ENCODE data around the gene ASGR1.
A peak's percentile ranks its signal among the peaks of the same experiment; 100 is the strongest.
"Not testable (repeated sequence)": the region's sequence is repeated elsewhere in the genome, so short reads cannot be mapped to it uniquely, and the experiment has no call there.

ASGR1 gene

DNA sequence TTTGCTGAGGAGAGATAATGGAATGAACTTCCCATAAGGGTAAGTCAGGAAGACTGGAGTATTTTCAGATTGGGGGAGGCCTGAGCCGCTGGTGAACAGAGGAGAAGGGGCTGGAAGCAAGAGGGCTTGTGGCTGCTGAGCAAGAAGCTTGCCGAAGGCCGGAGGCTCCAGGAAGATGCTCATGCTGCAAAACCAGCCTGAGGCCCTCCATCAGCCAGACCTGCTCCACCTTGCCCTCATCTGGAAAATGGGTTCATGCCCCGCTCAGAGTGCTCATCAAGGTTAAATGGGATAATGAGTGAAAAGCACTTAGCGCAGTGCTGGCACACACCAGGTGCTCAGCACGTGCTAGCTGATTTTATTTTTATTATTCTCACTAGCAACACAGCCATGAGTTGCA lies 5.5 kb upstream of the ASGR1 start (continued):
- no peak for TF ChIP-seq ZNF70 (CRISPR knock-in tag; IDR thresholded peaks at IDR 0.05)

DNA sequence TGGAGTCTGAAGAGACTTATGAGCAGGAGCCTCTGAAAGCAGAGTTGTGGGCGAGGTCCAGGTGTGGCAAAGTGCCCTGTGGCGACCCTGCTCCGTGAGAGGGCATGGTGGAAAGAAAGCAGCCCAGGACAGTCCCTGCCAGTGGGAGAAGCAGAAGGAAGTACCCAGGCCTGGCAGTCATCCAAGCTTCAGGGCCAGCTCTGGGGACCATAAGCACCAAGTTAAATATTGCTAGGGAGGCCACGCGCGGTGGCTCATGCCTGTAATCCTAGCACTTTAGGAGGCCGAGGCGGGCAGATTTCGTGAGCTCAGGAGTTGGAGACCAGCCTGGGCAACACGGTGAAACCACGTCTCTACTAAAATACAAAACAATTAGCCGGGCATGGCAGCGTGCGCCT lies 4.9 kb upstream of the ASGR1 start:
- no peak for TF ChIP-seq ZNF70 (CRISPR knock-in tag; IDR thresholded peaks at IDR 0.05)
- TF ChIP-seq TCF4 (CRISPR knock-in tag; IDR thresholded peaks at IDR 0.05; ENCODE audit: borderline replicate concordance) = no peak
- no peak for TF ChIP-seq ZC3H10 (CRISPR knock-in tag; IDR thresholded peaks at IDR 0.05)
- TF ChIP-seq ZFP3 (CRISPR knock-in tag; IDR thresholded peaks at IDR 0.05) = no peak
- TF ChIP-seq ISL1 (CRISPR knock-in tag; IDR thresholded peaks at IDR 0.05) = no peak
- no peak for TF ChIP-seq PPARA (CRISPR knock-in tag; IDR thresholded peaks at IDR 0.05; ENCODE audit: borderline replicate concordance)
- no peak for TF ChIP-seq ZNF8 (CRISPR knock-in tag; IDR thresholded peaks at IDR 0.05)
- no peak for TF ChIP-seq POU6F1 (CRISPR knock-in tag; IDR thresholded peaks at IDR 0.05; ENCODE audit: borderline replicate concordance, low read depth)
- TF ChIP-seq ZNF565 (CRISPR knock-in tag; conservative IDR thresholded peaks at IDR 0.05; ENCODE audit: low read depth) = no peak
- no peak for TF ChIP-seq ZFP30 (CRISPR knock-in tag; IDR thresholded peaks at IDR 0.05)
- no peak for TF ChIP-seq TOX (CRISPR knock-in tag; IDR thresholded peaks at IDR 0.05; ENCODE audit: borderline replicate concordance)
- no peak for TF ChIP-seq SNAI2 (CRISPR knock-in tag; IDR thresholded peaks at IDR 0.05)
- no peak for TF ChIP-seq GLIS3 (CRISPR knock-in tag; IDR thresholded peaks at IDR 0.05)
- no peak for TF ChIP-seq CREB5 (CRISPR knock-in tag; IDR thresholded peaks at IDR 0.05; ENCODE audit: low read depth)
- TF ChIP-seq RARB (CRISPR knock-in tag; IDR thresholded peaks at IDR 0.05) = no peak
- TF ChIP-seq OSR1 (CRISPR knock-in tag; IDR thresholded peaks at IDR 0.05) = no peak
- ATAC-seq = no peak

DNA sequence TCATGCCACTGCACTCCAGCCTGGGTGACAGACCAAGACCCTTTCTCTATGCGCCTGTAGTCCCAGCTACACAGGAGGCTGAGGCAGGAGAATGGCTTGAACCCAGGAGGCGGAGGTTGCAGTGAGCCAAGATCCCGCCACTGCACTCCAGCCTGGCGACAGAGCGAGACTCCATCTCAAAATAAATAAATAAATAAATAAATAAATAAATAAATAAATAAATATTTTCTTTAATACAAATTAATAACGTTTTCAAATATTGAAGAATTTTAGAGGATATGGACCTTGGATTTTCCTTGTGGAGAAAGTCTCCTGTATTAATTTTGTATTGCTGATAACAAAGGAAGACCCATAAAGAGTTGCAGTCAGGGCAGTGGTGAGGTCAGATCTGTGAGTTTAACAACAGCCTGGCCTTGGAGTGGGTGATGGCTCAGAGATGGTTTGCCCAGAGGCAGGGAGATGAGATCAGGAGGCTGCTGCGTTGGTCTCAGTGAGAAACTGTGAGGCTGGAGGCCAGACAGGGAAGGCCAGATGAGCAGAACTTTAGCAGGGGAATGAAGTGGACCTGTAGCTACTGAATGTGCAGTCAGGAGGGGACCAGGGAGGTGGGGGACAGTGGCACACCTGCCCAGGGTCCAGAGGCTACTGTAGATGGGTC lies 4.4 kb upstream of the ASGR1 start:
- no peak; the same call in 2 of the 3 replicates for ATAC-seq
- TF ChIP-seq TSHZ2 (CRISPR knock-in tag; IDR thresholded peaks at IDR 0.05) (no peak), ZFP3 (CRISPR knock-in tag; IDR thresholded peaks at IDR 0.05) (no peak), RARB (CRISPR knock-in tag; IDR thresholded peaks at IDR 0.05) (no peak), ZNF70 (CRISPR knock-in tag; IDR thresholded peaks at IDR 0.05) (no peak)

- ATAC-seq = not testable (repeated sequence)
Measured at GRCh38 chr17:7182101-7182500, 2.9 kb upstream of the ASGR1 start.

DNA sequence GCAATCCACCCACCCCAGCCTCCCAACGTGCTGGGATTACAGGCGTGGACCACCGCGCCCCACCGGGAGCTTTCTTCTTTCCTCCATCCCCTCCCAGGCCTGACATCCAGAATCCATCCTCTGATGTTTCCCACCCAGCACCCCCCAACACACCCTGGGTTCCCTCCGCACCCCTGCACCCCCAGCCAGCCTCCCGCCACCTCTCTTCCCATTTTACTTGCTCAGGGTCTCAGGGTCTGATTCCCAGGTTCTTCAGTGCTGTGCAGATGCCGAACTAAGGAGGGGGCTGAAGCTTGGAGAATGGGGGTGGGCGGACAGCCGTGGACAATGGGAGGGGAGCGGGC lies 225 bp downstream of the ASGR1 start:
- TF ChIP-seq ISL1 (CRISPR knock-in tag; IDR thresholded peaks at IDR 0.05) = no peak
- no peak for ATAC-seq

DNA sequence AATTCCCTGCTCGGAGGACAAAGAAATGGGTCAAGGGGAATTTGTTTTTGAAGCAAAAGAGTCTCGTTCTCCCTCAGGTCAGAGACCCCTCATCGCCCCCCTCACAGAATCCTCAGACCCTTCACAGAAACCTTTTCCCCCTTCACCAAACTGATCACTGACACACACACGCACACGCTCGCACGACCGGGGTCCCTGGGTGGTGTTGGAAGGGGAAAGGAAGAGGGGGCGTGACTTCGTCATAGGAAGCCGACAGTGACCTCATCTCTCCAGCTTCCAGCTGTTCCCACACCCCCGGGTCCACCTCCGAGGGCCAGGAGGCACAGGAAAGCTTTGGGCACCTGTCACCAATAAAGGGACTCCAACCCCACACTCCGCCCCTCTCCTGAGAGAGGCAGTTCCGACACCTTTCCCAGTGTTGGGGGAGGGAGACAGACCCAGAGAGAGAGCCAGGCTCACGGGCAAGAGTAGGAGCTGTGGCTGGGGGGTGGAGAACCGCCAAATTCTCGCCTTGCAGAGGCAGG lies 1.2 kb downstream of the ASGR1 start:
- ATAC-seq = peak; percentile 42
- no peak for TF ChIP-seq TOX (CRISPR knock-in tag; IDR thresholded peaks at IDR 0.05; ENCODE audit: borderline replicate concordance)
- no peak for TF ChIP-seq GLIS3 (CRISPR knock-in tag; IDR thresholded peaks at IDR 0.05)
- TF ChIP-seq ZFP30 (CRISPR knock-in tag; IDR thresholded peaks at IDR 0.05) = no peak
- TF ChIP-seq CSDC2 (CRISPR knock-in tag; IDR thresholded peaks at IDR 0.05) = no peak
